GM18498 (cell line): ENCODE data around the gene TOR1B.
"Not testable (repeated sequence)": the region's sequence is repeated elsewhere in the genome, so short reads cannot be mapped to it uniquely, and the experiment has no call there.

Experiments
- ATAC-seq: cut with Tn5 transposase; IDR thresholded peaks from one replicate; pipeline ENCODE4 v1.9.1; 2021; ENCODE audit warnings: mild to moderate bottlenecking, moderate library complexity; ENCODE audit not compliant: unreplicated experiment

TOR1B gene

GRCh38 chr9:129776096-129776495 lies 26.9 kb upstream of the TOR1B start:
- ATAC-seq = not testable (repeated sequence)

- no peak for ATAC-seq
Observed at GRCh38 chr9:129776566-129776937, 26.4 kb upstream of the TOR1B start.

GRCh38 chr9:129776938-129777768 lies 25.8 kb upstream of the TOR1B start:
- ATAC-seq = no peak

GRCh38 chr9:129777769-129778130 lies 25.2 kb upstream of the TOR1B start:
- ATAC-seq = no peak

- ATAC-seq = no peak
Observed at GRCh38 chr9:129778469-129778868, 24.5 kb upstream of the TOR1B start.

- ATAC-seq = no peak
Observed at GRCh38 chr9:129779560-129780190, 23.3 kb upstream of the TOR1B start.

GRCh38 chr9:129781131-129781530 lies 21.9 kb upstream of the TOR1B start:
- no peak for ATAC-seq

GRCh38 chr9:129781981-129782380 lies 21.0 kb upstream of the TOR1B start:
- no peak for ATAC-seq

- ATAC-seq = no peak
Observed at GRCh38 chr9:129783516-129784361, 19.2 kb upstream of the TOR1B start.

GRCh38 chr9:129784970-129785369 lies 18.0 kb upstream of the TOR1B start:
- not testable (repeated sequence) for ATAC-seq

- ATAC-seq = no peak
Observed at GRCh38 chr9:129785866-129786265, 17.1 kb upstream of the TOR1B start.

- ATAC-seq = no peak
Observed at GRCh38 chr9:129786481-129786880, 16.5 kb upstream of the TOR1B start.

- ATAC-seq = no peak
Observed at GRCh38 chr9:129794549-129794948, 8.4 kb upstream of the TOR1B start.

- ATAC-seq = not testable (repeated sequence)
Observed at GRCh38 chr9:129796029-129796428, 7.0 kb upstream of the TOR1B start.

GRCh38 chr9:129798973-129799372 lies 4.0 kb upstream of the TOR1B start:
- ATAC-seq = no peak

GRCh38 chr9:129801504-129801903 lies 1.5 kb upstream of the TOR1B start:
- no peak for ATAC-seq

GRCh38 chr9:129803676-129804060 lies 684 bp downstream of the TOR1B start:
- ATAC-seq = peak; percentile 14

GRCh38 chr9:129806061-129806460 lies 3.1 kb downstream of the TOR1B start:
- ATAC-seq = no peak

GRCh38 chr9:129809346-129809745 lies 6.4 kb downstream of the TOR1B start:
- ATAC-seq = no peak

GRCh38 chr9:129810116-129810515 lies 7.1 kb downstream of the TOR1B start:
- no peak for ATAC-seq

GRCh38 chr9:129810788-129811187 lies 7.8 kb downstream of the TOR1B start:
- no peak for ATAC-seq

GRCh38 chr9:129811967-129812363 lies 9.0 kb downstream of the TOR1B start:
- ATAC-seq = no peak
